Brain microvascular endothelial cell (primary cell): ENCODE measurements around the gene DAPK1.

Experiments used
- DNase-seq: peaks from one replicate; pipeline ENCODE4 v3.0.0-alpha.2; 2020
- H3K27ac ChIP-seq: fragments of 250-450 bp; sonication (Bioruptor Pico); 2 replicates; pipeline ENCODE4 v1.5.1; 2020; ENCODE audit warnings: mild to moderate bottlenecking, moderate library complexity
- H3K27me3 ChIP-seq: fragments of 250-450 bp; sonication (Bioruptor Pico); replicated peaks from 2 replicates; pipeline ENCODE4 v1.5.1; 2020; ENCODE audit warnings: mild to moderate bottlenecking
- H3K36me3 ChIP-seq: fragments of 250-450 bp; sonication (Bioruptor Pico); replicated peaks from 2 replicates; pipeline ENCODE4 v1.5.1; 2020; ENCODE audit warnings: mild to moderate bottlenecking
- H3K4me3 ChIP-seq: 2 replicates; pipeline ENCODE4 v1.5.1; 2011; ENCODE audit warnings: low read depth, mild to moderate bottlenecking, control low read depth, low read length, moderate library complexity
- in situ Hi-C: cut with HindIII; loops from 2 replicates; pipeline ENCODE4 v1.10.0; 2017; ENCODE audit warnings: low sequenced_read_pairs, low pct_ligation_motif_present
- TF ChIP-seq, protein P1 (sequence below): IDR thresholded peaks from 2 replicates; pipeline ENCODE4 v1.5.1; 2011; ENCODE audit warnings: low read depth, mild to moderate bottlenecking, moderate library complexity, low read length, control low read depth, inconsistent platforms; ENCODE audit errors: missing control alignments

DAPK1 gene

DNA sequence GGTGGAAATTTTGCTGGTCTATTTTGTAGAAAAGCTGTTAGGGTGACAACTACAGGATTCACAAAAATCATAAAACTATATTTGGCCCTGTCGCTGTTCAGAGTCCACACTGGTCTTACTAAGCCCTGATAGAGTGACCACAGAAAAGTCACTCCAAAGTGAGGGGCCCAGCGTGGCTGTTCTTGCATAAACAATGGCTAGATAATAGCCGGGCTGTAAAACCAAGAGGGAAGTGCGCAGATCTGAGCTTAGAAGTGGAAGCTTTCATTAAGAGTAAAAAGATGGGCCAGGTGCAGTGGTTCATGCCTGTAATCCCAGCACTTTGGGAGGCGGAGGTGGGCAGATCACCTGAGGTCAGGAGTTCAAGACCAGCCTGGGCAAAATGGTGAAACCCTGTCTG, 212.8 kb downstream of the DAPK1 start:
- no peak overlapping the region for H3K27ac ChIP-seq
- TF ChIP-seq, protein P1, sequence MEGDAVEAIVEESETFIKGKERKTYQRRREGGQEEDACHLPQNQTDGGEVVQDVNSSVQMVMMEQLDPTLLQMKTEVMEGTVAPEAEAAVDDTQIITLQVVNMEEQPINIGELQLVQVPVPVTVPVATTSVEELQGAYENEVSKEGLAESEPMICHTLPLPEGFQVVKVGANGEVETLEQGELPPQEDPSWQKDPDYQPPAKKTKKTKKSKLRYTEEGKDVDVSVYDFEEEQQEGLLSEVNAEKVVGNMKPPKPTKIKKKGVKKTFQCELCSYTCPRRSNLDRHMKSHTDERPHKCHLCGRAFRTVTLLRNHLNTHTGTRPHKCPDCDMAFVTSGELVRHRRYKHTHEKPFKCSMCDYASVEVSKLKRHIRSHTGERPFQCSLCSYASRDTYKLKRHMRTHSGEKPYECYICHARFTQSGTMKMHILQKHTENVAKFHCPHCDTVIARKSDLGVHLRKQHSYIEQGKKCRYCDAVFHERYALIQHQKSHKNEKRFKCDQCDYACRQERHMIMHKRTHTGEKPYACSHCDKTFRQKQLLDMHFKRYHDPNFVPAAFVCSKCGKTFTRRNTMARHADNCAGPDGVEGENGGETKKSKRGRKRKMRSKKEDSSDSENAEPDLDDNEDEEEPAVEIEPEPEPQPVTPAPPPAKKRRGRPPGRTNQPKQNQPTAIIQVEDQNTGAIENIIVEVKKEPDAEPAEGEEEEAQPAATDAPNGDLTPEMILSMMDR = no peak
- in situ Hi-C loops = no loop called here
- H3K4me3 ChIP-seq = no peak overlapping the region
- DNase-seq = no peak
- no peaks in the 10 kb centered on the region for H3K27me3 ChIP-seq
- no peaks in the 10 kb centered on the region for H3K36me3 ChIP-seq

GRCh38 chr9:87711857-87712800, 214.5 kb downstream of the DAPK1 start:
- H3K36me3 ChIP-seq = no peaks in the 10 kb centered on the region
- DNase-seq = peak; percentile 69
- in situ Hi-C loops = no loop called here
- TF ChIP-seq, protein P1 = no peak
- peak overlapping the region; percentile 96 for H3K27ac ChIP-seq
- no peak overlapping the region for H3K4me3 ChIP-seq
- H3K27me3 ChIP-seq = no peaks in the 10 kb centered on the region

GRCh38 chr9:87712801-87713277, 215.2 kb downstream of the DAPK1 start:
- DNase-seq = no peak
- no peak overlapping the region for H3K4me3 ChIP-seq
- no peaks in the 10 kb centered on the region for H3K36me3 ChIP-seq
- TF ChIP-seq, protein P1 = no peak
- in situ Hi-C loops = no loop called here
- H3K27ac ChIP-seq = peak overlapping the region; percentile 96
- H3K27me3 ChIP-seq = no peaks in the 10 kb centered on the region

DNA sequence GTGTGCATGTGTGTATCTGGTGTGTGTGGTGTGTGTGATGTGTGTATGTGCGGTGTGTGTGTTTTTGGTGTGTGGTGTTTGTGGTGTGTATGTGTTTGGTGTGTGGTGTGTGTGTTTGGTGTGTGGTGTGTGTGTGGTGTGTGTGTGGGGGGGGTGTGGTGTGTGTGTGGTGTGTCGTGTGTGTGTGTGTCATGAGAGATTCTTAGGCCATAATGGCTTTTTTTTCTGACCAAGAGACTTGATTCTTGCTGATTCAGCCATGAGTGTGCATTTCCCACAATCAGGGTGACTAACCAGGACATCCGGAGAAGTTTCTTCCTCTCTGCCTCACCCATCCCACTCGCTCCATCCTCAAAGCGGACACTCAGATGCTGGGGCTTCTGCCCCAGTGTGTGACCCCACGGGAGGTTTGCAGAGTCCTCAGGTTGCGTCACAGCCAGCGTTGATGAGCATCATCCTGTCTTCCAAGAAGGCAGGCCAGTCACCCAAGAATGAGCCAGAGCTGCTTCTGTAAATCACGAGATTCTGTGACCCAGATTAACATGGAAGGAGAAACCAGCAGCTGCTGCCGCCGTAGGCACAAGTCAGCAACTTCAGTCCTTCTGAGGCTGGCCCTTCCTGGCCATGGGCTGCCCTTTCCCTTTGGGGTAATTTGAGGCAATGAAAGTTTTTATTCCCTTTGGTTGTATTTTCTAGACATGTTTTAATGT, 215.8 kb downstream of the DAPK1 start:
- TF ChIP-seq, protein P1 = peak; percentile 19
- DNase-seq = peak; percentile 99
- Histone ChIP-seq H3K27ac (peak overlapping the region; percentile 96), H3K4me3 (peak overlapping the region; percentile 2), H3K36me3 (no peaks in the 10 kb centered on the region), H3K27me3 (no peaks in the 10 kb centered on the region)
- in situ Hi-C loops = no loop called here

- TF ChIP-seq, protein P1 = no peak
- no peaks in the 10 kb centered on the region for H3K36me3 ChIP-seq
- no peaks in the 10 kb centered on the region for H3K27me3 ChIP-seq
- DNase-seq = no peak
- in situ Hi-C loops = no loop called here
- peak overlapping the region; percentile 96 for H3K27ac ChIP-seq
- peak overlapping the region; percentile 2 for H3K4me3 ChIP-seq
These were observed 216.3 kb downstream of the DAPK1 start for GRCh38 chr9:87713988-87714330.
